ENCODE results near the gene TUBB2A. TPM values are rescaled to one million over a fixed set of nuclear protein-coding genes. Genes with fewer than 3 reads are reported as not detected.

Gene TUBB2A
- total and polyA plus RNA-seq, 4 donors = 10.8 to 53.5 (median 30.1) TPM

GRCh38 chr6:3143158-3143557 lies 14.2 kb downstream of the TUBB2A start:
- DNase-seq = no peak
- 83 to 88% methylated on average over 6 of the region's 6 CpGs for WGBS, 2 donors
- no peak overlapping the region for H3K9ac ChIP-seq (ENCODE audit: insufficient read depth in 1 of 2, low read length in 2 of 2)
- H3K36me3 ChIP-seq (ENCODE audit: control insufficient read depth in 4 of 4, insufficient read depth in 4 of 4, low read length in 4 of 4) = peaks cover 0 to 35% (median 18%) of the 10 kb centered on the region in 4 donors
- no peaks in the 10 kb centered on the region for H3K27me3 ChIP-seq (ENCODE audit: control insufficient read depth in 3 of 3, insufficient read depth in 3 of 3, low read length in 2 of 3)
- no peaks in the 10 kb centered on the region for H3K4me1 ChIP-seq (ENCODE audit: control insufficient read depth in 5 of 5, insufficient read depth in 5 of 5, low read length in 5 of 5)
- no peak for TF ChIP-seq CTCF (IDR thresholded peaks at IDR 0.05; ENCODE audit: control extremely low read depth, extremely low read depth)
- peaks cover 0 to 5% (median 0%) of the 10 kb centered on the region in 4 donors for H3K9me3 ChIP-seq (ENCODE audit: control insufficient read depth in 4 of 4, insufficient read depth in 3 of 4, low read length in 3 of 4)
- ATAC-seq (ENCODE audit: insufficient read depth, low FRiP score) = no peak
- H3K4me3 ChIP-seq = no peak overlapping the region
- no peak overlapping the region for H3K27ac ChIP-seq (ENCODE audit: low read depth in 1 of 2, low read length in 1 of 2)

- Histone ChIP-seq H3K4me1 (ENCODE audit: control insufficient read depth in 5 of 5, insufficient read depth in 5 of 5, low read length in 5 of 5) (no peaks in the 10 kb centered on the region), H3K4me3 (no peak overlapping the region), H3K36me3 (ENCODE audit: control insufficient read depth in 4 of 4, insufficient read depth in 4 of 4, low read length in 4 of 4) (peaks cover 0 to 29% (median 14%) of the 10 kb centered on the region in 4 donors)
Observed at GRCh38 chr6:3142536-3142935, 14.8 kb downstream of the TUBB2A start.

GRCh38 chr6:3140201-3140600 lies 17.1 kb downstream of the TUBB2A start:
- peaks cover 0 to 44% (median 14%) of the 10 kb centered on the region in 4 donors for H3K36me3 ChIP-seq (ENCODE audit: control insufficient read depth in 4 of 4, insufficient read depth in 4 of 4, low read length in 4 of 4)
- no peaks in the 10 kb centered on the region for H3K4me1 ChIP-seq (ENCODE audit: control insufficient read depth in 5 of 5, insufficient read depth in 5 of 5, low read length in 5 of 5)
- 95 to 96% methylated on average over 20 of the region's 20 CpGs for WGBS, 2 donors
- ATAC-seq (ENCODE audit: insufficient read depth, low FRiP score) (no peak), DNase-seq (no peak)
- no peak overlapping the region for H3K4me3 ChIP-seq
- no peak overlapping the region for H3K27ac ChIP-seq (ENCODE audit: low read depth in 1 of 2, low read length in 1 of 2)
- H3K9me3 ChIP-seq (ENCODE audit: control insufficient read depth in 4 of 4, insufficient read depth in 3 of 4, low read length in 3 of 4) = peaks cover 0 to 3% (median 0%) of the 10 kb centered on the region in 4 donors
- no peaks in the 10 kb centered on the region for H3K27me3 ChIP-seq (ENCODE audit: control insufficient read depth in 3 of 3, insufficient read depth in 3 of 3, low read length in 2 of 3)
- H3K9ac ChIP-seq (ENCODE audit: insufficient read depth in 1 of 2, low read length in 2 of 2) = no peak overlapping the region
- TF ChIP-seq CTCF (IDR thresholded peaks at IDR 0.05; ENCODE audit: control extremely low read depth, extremely low read depth) = no peak

More at GRCh38 chr6:3142536-3142935, 14.8 kb downstream of the TUBB2A start:
- no peak for ATAC-seq (ENCODE audit: insufficient read depth, low FRiP score)
- H3K9me3 ChIP-seq (ENCODE audit: control insufficient read depth in 4 of 4, insufficient read depth in 3 of 4, low read length in 3 of 4) = peaks cover 0 to 3% (median 0%) of the 10 kb centered on the region in 4 donors
- TF ChIP-seq CTCF (IDR thresholded peaks at IDR 0.05; ENCODE audit: control extremely low read depth, extremely low read depth) = no peak
- H3K27me3 ChIP-seq (ENCODE audit: control insufficient read depth in 3 of 3, insufficient read depth in 3 of 3, low read length in 2 of 3) = no peaks in the 10 kb centered on the region
- H3K9ac ChIP-seq (ENCODE audit: insufficient read depth in 1 of 2, low read length in 2 of 2) = no peak overlapping the region
- DNase-seq = no peak
- H3K27ac ChIP-seq (ENCODE audit: low read depth in 1 of 2, low read length in 1 of 2) = no peak overlapping the region
